WTC11 (cell line): ENCODE measurements around the gene CCDC190. TPM values are rescaled to one million over a fixed set of nuclear protein-coding genes. Genes with fewer than 3 reads are reported as not detected.
"Not testable (repeated sequence)": the region's sequence is repeated elsewhere in the genome, so short reads cannot be mapped to it uniquely, and the experiment has no call there.

Experiments used
- ATAC-seq: fragments of 200-7000 bp; cut with Tn5 transposase; 2 replicates; pipeline ENCODE4 v1.10.0; 2021; ENCODE audit warnings: mild to moderate bottlenecking, moderate library complexity
- CTCF ChIA-PET: fragments of 300-600 bp; sonication (Branson Sonifier 250); formaldehyde crosslinking; loops from one replicate; lab custom pipeline; 2021; ENCODE audit warnings: antibody characterized with exemption; lab: Charles Lee
- POLR2A ChIA-PET: fragments of 350-600 bp; sonication (Branson Sonifier 250); formaldehyde crosslinking; loops from one replicate; lab custom pipeline; 2021; ENCODE audit warnings: antibody characterized with exemption; lab: Charles Lee
- DNase-seq: peaks from one replicate; pipeline ENCODE4 v3.0.0; 2021; ENCODE audit warnings: low spot score
- H3K27ac Mint-ChIP-seq: 2 replicates; pipeline ENCODE4 v1.8.0; 2021; ENCODE audit warnings: mixed read lengths
- H3K27me3 Mint-ChIP-seq: 2 replicates; pipeline ENCODE4 v1.8.0; 2021; ENCODE audit warnings: low read depth, mild to moderate bottlenecking, moderate library complexity, mixed read lengths
- H3K36me3 Mint-ChIP-seq: 2 replicates; pipeline ENCODE4 v1.8.0; 2021; ENCODE audit warnings: mixed read lengths
- H3K4me1 Mint-ChIP-seq: 2 replicates; pipeline ENCODE4 v1.8.0; 2022; ENCODE audit warnings: mixed read lengths
- H3K4me3 Mint-ChIP-seq: 2 replicates; pipeline ENCODE4 v1.8.0; 2021; ENCODE audit warnings: mild to moderate bottlenecking, moderate library complexity, mixed read lengths
- H3K9me3 Mint-ChIP-seq: 2 replicates; pipeline ENCODE4 v1.8.0; 2021; ENCODE audit warnings: mixed read lengths
- NFE2L1 ChIP-seq: sonication (generic); formaldehyde crosslinking; IDR thresholded peaks from 2 replicates; pipeline ENCODE4 v1.8.1; 2023; ENCODE audit warnings: missing genetic modification reagents
- total RNA-seq: library from RNA; stranded (reverse); gene quantifications from 3 replicates; pipeline ENCODE4 v1.2.3, GENCODE V29; 2021

The CCDC190 gene
- total RNA-seq, 1 experiment from 2014 or later, result not detected

GRCh38 chr1:162822391-162823200, 38.4 kb downstream of the CCDC190 start (continued):
- 0 out of 2 replicates have a peak, but pooled peaks have one; percentile 35 for TF ChIP-seq NFE2L1

- POLR2A ChIA-PET, H3K4me3 Mint-ChIP-seq, H3K27ac Mint-ChIP-seq, DNase-seq, H3K36me3 Mint-ChIP-seq, ATAC-seq, CTCF ChIA-PET, H3K27me3 Mint-ChIP-seq, H3K9me3 Mint-ChIP-seq: not testable (repeated sequence)
- peaks cover 16% of the 10 kb centered on the region for H3K4me1 Mint-ChIP-seq
These were observed 42.3 kb downstream of the CCDC190 start for GRCh38 chr1:162818666-162819065.

- not testable (repeated sequence) for H3K27me3 Mint-ChIP-seq, H3K27ac Mint-ChIP-seq, H3K4me3 Mint-ChIP-seq
These were observed 42.8 kb downstream of the CCDC190 start for GRCh38 chr1:162818136-162818535.

GRCh38 chr1:162812357-162812756, 48.6 kb downstream of the CCDC190 start:
- POLR2A ChIA-PET, H3K27me3 Mint-ChIP-seq, CTCF ChIA-PET, H3K27ac Mint-ChIP-seq, H3K4me3 Mint-ChIP-seq, ATAC-seq, DNase-seq, H3K4me1 Mint-ChIP-seq, H3K9me3 Mint-ChIP-seq: not testable (repeated sequence)
- H3K36me3 Mint-ChIP-seq, result peaks cover 17% of the 10 kb centered on the region

More at GRCh38 chr1:162818136-162818535, 42.8 kb downstream of the CCDC190 start:
- DNase-seq, H3K36me3 Mint-ChIP-seq, H3K9me3 Mint-ChIP-seq, ATAC-seq, CTCF ChIA-PET, POLR2A ChIA-PET: not testable (repeated sequence)
- H3K4me1 Mint-ChIP-seq, result peaks cover 13% of the 10 kb centered on the region

- H3K27me3 Mint-ChIP-seq, CTCF ChIA-PET, H3K27ac Mint-ChIP-seq, H3K9me3 Mint-ChIP-seq, H3K4me1 Mint-ChIP-seq, H3K4me3 Mint-ChIP-seq, ATAC-seq, POLR2A ChIA-PET, DNase-seq: not testable (repeated sequence)
- peaks cover 53% of the 10 kb centered on the region for H3K36me3 Mint-ChIP-seq
These were observed 53.5 kb downstream of the CCDC190 start for GRCh38 chr1:162807503-162807902.

Other genes with a start within 250 kb of the CCDC190 start
- 0.34 to 0.85 TPM (median 0.46 TPM) in 3 replicates for gene DDR2, start 228.7 kb downstream of the CCDC190 start, total RNA-seq
- gene HSD17B7, start 70.5 kb downstream of the CCDC190 start, total RNA-seq, result 25.0 to 32.9 TPM (median 30.6 TPM) in 3 replicates
- 0.41 to 3.2 TPM (median 0.92 TPM) in 3 replicates for gene RGS4, start 208.2 kb upstream of the CCDC190 start, total RNA-seq